Measurements from ENCODE around the gene ZNF280B. TPM values are rescaled to one million over a fixed set of nuclear protein-coding genes. Genes with fewer than 3 reads are reported as not detected.
"Not testable (repeated sequence)": the region's sequence is repeated elsewhere in the genome, so short reads cannot be mapped to it uniquely, and the experiment has no call there.

Gene ZNF280B
- total RNA-seq, 3 donors from 2014 or later = 0.33 to 0.64 (median 0.44) TPM

DNA sequence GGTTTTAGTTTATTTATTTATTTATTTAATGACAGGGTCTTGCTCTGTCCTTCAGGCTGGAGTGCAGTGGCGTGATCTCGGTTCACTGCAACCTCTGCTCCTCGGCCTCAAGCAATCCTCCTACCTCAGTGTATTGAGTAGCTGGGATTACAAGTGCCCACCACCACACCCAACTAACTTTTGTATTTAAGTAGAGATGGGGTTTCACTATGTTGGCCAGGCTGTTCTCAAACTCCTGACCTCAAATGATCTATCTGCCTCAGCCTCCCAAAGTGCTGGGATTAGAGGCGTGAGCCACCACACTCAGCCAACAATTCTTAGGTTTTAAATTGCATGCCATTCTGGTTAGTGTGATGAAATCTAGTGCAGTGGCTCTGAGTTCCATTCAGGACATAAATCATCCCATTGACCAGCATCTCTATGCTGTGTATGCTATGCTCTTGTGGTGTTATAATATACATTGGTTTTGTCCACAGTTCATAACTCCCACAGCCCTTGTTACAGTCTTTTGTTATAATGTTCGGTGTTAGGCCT lies 28.5 kb downstream of the ZNF280B start:
- Histone ChIP-seq H3K9me3 (no peaks in the 10 kb centered on the region), H3K4me3 (no peak overlapping the region), H3K36me3 (no peaks in the 10 kb centered on the region), H3K27ac (no peak overlapping the region), H3K4me1 (no peaks in the 10 kb centered on the region), H3K27me3 (no peaks in the 10 kb centered on the region)
- DNase-seq (ENCODE audit: low spot score in 2 of 2) = no peak
- TF ChIP-seq POLR2AphosphoS5 (IDR thresholded peaks at IDR 0.05) = no peak
- no peak for TF ChIP-seq CTCF (IDR thresholded peaks at IDR 0.05)
- TF ChIP-seq POLR2A (IDR thresholded peaks at IDR 0.05) = no peak
- intact Hi-C loops (cut with DNase I; ENCODE audit: low total_unique reads) = no loop called here

GRCh38 chr22:22479116-22479515 lies 29.4 kb downstream of the ZNF280B start:
- TF ChIP-seq POLR2AphosphoS5 (IDR thresholded peaks at IDR 0.05) = no peak
- no peak for TF ChIP-seq CTCF (IDR thresholded peaks at IDR 0.05)
- no peak for TF ChIP-seq POLR2A (IDR thresholded peaks at IDR 0.05)
- H3K27ac ChIP-seq = no peak overlapping the region
- no peaks in the 10 kb centered on the region for H3K27me3 ChIP-seq
- H3K36me3 ChIP-seq = no peaks in the 10 kb centered on the region
- no peaks in the 10 kb centered on the region for H3K9me3 ChIP-seq
- DNase-seq (ENCODE audit: low spot score in 2 of 2) = no peak
- intact Hi-C loops (cut with DNase I; ENCODE audit: low total_unique reads) = no loop called here
- H3K4me1 ChIP-seq = no peaks in the 10 kb centered on the region
- H3K4me3 ChIP-seq = no peak overlapping the region

- Histone ChIP-seq H3K27me3 (no peaks in the 10 kb centered on the region), H3K9me3 (no peaks in the 10 kb centered on the region)
- intact Hi-C loops (cut with DNase I; ENCODE audit: low total_unique reads) = no loop called here
Measured at GRCh38 chr22:22478470-22478869, 30.1 kb downstream of the ZNF280B start.

GRCh38 chr22:22474733-22475132 lies 33.8 kb downstream of the ZNF280B start:
- no peak for DNase-seq (ENCODE audit: low spot score in 2 of 2)
- Histone ChIP-seq H3K4me1 (no peaks in the 10 kb centered on the region), H3K36me3 (no peaks in the 10 kb centered on the region), H3K4me3 (no peak overlapping the region), H3K27me3 (no peaks in the 10 kb centered on the region), H3K27ac (no peak overlapping the region), H3K9me3 (no peaks in the 10 kb centered on the region)
- TF ChIP-seq POLR2AphosphoS5 (IDR thresholded peaks at IDR 0.05) (no peak), CTCF (IDR thresholded peaks at IDR 0.05) (no peak), POLR2A (IDR thresholded peaks at IDR 0.05) (no peak)
- intact Hi-C loops (cut with DNase I; ENCODE audit: low total_unique reads) = no loop called here

More at GRCh38 chr22:22478470-22478869, 30.1 kb downstream of the ZNF280B start:
- TF ChIP-seq POLR2A (IDR thresholded peaks at IDR 0.05) (no peak), CTCF (IDR thresholded peaks at IDR 0.05) (no peak), POLR2AphosphoS5 (IDR thresholded peaks at IDR 0.05) (no peak)
- Histone ChIP-seq H3K36me3 (no peaks in the 10 kb centered on the region), H3K27ac (no peak overlapping the region), H3K4me1 (no peaks in the 10 kb centered on the region), H3K4me3 (no peak overlapping the region)
- DNase-seq (ENCODE audit: low spot score in 2 of 2) = no peak

GRCh38 chr22:22471104-22471503 lies 37.4 kb downstream of the ZNF280B start:
- H3K27ac ChIP-seq; intact Hi-C loops (cut with DNase I; ENCODE audit: low total_unique reads); H3K4me1 ChIP-seq; DNase-seq (ENCODE audit: low spot score in 2 of 2); H3K4me3 ChIP-seq; H3K27me3 ChIP-seq; H3K36me3 ChIP-seq: not testable (repeated sequence)
- H3K9me3 ChIP-seq = peaks cover 6 to 13% of the 10 kb centered on the region in 2 donors

DNA sequence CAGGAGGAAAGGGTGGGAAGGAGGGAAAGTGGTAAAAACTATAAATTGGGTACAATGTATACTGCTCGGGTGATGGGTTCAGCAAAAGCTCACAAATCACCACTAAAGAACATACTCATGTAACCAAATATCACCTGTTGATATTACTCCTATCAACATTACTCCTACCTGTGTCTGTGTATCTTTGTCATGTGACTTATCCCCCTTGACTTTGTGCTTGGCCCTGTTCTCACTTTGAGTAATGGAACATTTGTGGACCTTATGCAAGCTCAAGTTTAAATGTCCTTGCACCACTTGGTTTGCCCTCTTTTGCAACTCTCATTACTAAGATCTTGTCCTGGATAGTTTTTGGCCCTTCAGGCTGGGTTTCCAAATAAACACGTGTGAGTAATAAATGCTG lies 39.0 kb downstream of the ZNF280B start:
- H3K27me3 ChIP-seq = peaks cover 0 to 1% of the 10 kb centered on the region in 2 donors
- intact Hi-C loops (cut with DNase I; ENCODE audit: low total_unique reads) = no loop called here
- no peak overlapping the region for H3K27ac ChIP-seq
- TF ChIP-seq CTCF (IDR thresholded peaks at IDR 0.05) (no peak), POLR2A (IDR thresholded peaks at IDR 0.05) (no peak), POLR2AphosphoS5 (IDR thresholded peaks at IDR 0.05) (no peak)
- H3K4me1 ChIP-seq = no peaks in the 10 kb centered on the region
- DNase-seq (ENCODE audit: low spot score in 2 of 2) = no peak
- H3K9me3 ChIP-seq = peaks cover 6 to 13% of the 10 kb centered on the region in 2 donors
- no peaks in the 10 kb centered on the region for H3K36me3 ChIP-seq
- no peak overlapping the region for H3K4me3 ChIP-seq

GRCh38 chr22:22468794-22469469 lies 39.6 kb downstream of the ZNF280B start:
- H3K27ac ChIP-seq; H3K36me3 ChIP-seq; H3K4me1 ChIP-seq; H3K27me3 ChIP-seq; H3K4me3 ChIP-seq; DNase-seq (ENCODE audit: low spot score in 2 of 2); intact Hi-C loops (cut with DNase I; ENCODE audit: low total_unique reads): not testable (repeated sequence)
- peaks cover 6 to 13% of the 10 kb centered on the region in 2 donors for H3K9me3 ChIP-seq

Measured in breast epithelium (tissue), 4 donors.